ENCODE results near the gene TNFAIP3.

- TF ChIP-seq EZH2 (IDR thresholded peaks at IDR 0.05; ENCODE audit: insufficient read depth, low read length) (no peak), CTCF (IDR thresholded peaks at IDR 0.05; ENCODE audit: insufficient read depth, low read depth, low read length) (no peak)
Measured at GRCh38 chr6:137836788-137837187, 30.3 kb upstream of the TNFAIP3 start.

Data from astrocyte (in vitro differentiated cells and primary cell).